PC-9 (cell line): ENCODE data around the gene ZNF470.

Experiments
- EZH2 ChIP-seq: fragments of 200-600 bp; sonication (generic); IDR thresholded peaks from 2 replicates; pipeline ENCODE4 v1.8.0; 2017; ENCODE audit warnings: antibody characterized with exemption, low read depth
- TF ChIP-seq, protein P1 (sequence below): fragments of 200-600 bp; sonication (generic); conservative IDR thresholded peaks from 2 replicates; pipeline ENCODE4 v1.6.1; 2017; ENCODE audit warnings: mixed run types, antibody characterized with exemption, mild to moderate bottlenecking, moderate library complexity

DNA sequence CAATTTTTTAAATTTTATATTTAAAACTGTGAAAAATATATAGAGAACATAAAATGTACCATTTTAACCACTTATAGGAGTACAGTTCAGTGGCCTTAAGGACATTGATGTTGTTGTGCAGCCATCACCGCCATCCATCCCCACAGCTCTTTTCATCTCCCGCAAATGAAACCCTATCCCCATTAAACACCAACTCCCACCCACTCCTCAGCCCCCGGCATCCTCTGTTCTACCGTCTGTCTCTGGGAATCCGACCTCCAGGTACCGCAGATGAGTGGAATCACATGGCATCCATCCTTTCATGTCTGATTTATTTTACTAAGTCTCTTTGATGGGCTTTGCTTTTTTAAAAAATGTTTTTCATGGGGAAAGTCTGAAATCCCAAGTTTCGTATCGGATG, 51.9 kb downstream of the ZNF470 start:
- TF ChIP-seq, protein P1, sequence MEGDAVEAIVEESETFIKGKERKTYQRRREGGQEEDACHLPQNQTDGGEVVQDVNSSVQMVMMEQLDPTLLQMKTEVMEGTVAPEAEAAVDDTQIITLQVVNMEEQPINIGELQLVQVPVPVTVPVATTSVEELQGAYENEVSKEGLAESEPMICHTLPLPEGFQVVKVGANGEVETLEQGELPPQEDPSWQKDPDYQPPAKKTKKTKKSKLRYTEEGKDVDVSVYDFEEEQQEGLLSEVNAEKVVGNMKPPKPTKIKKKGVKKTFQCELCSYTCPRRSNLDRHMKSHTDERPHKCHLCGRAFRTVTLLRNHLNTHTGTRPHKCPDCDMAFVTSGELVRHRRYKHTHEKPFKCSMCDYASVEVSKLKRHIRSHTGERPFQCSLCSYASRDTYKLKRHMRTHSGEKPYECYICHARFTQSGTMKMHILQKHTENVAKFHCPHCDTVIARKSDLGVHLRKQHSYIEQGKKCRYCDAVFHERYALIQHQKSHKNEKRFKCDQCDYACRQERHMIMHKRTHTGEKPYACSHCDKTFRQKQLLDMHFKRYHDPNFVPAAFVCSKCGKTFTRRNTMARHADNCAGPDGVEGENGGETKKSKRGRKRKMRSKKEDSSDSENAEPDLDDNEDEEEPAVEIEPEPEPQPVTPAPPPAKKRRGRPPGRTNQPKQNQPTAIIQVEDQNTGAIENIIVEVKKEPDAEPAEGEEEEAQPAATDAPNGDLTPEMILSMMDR = no peak
- TF ChIP-seq EZH2 = no peak
